ENCODE data around the gene RHCG.
A peak's percentile ranks its signal among the peaks of the same experiment; 100 is the strongest.

RHCG gene

GRCh38 chr15:89450076-89451006, 46.0 kb downstream of the RHCG start:
- no peak for DNase-seq
- H3K27me3 Mint-ChIP-seq: peaks cover 47% of the 10 kb centered on the region
- H3K9me3 Mint-ChIP-seq: no peaks in the 10 kb centered on the region
- no peak overlapping the region for H3K27ac Mint-ChIP-seq
- no peaks in the 10 kb centered on the region for H3K4me1 Mint-ChIP-seq (ENCODE audit: low read depth)
- no peak overlapping the region for H3K4me3 Mint-ChIP-seq
- no peaks in the 10 kb centered on the region for H3K36me3 Mint-ChIP-seq (ENCODE audit: low read depth)

- no peaks in the 10 kb centered on the region for H3K36me3 Mint-ChIP-seq (ENCODE audit: low read depth)
- H3K27ac Mint-ChIP-seq: no peak overlapping the region
- H3K9me3 Mint-ChIP-seq: no peaks in the 10 kb centered on the region
- no peak for DNase-seq
- no peak overlapping the region for H3K4me3 Mint-ChIP-seq
- H3K27me3 Mint-ChIP-seq: peaks cover 53% of the 10 kb centered on the region
- no peaks in the 10 kb centered on the region for H3K4me1 Mint-ChIP-seq (ENCODE audit: low read depth)
Measured at GRCh38 chr15:89448825-89449224, 47.6 kb downstream of the RHCG start.

- no peaks in the 10 kb centered on the region for H3K36me3 Mint-ChIP-seq (ENCODE audit: low read depth)
- no peaks in the 10 kb centered on the region for H3K9me3 Mint-ChIP-seq
- peaks cover 53% of the 10 kb centered on the region for H3K27me3 Mint-ChIP-seq
- no peak overlapping the region for H3K4me3 Mint-ChIP-seq
- H3K4me1 Mint-ChIP-seq (ENCODE audit: low read depth): no peaks in the 10 kb centered on the region
- no peak overlapping the region for H3K27ac Mint-ChIP-seq
- no peak for DNase-seq
Measured at GRCh38 chr15:89447676-89448075, 48.7 kb downstream of the RHCG start.

- Mint-ChIP-seq H3K27ac (no peak overlapping the region), H3K9me3 (no peaks in the 10 kb centered on the region), H3K4me3 (no peak overlapping the region), H3K36me3 (ENCODE audit: low read depth) (no peaks in the 10 kb centered on the region), H3K27me3 (peaks cover 53% of the 10 kb centered on the region), H3K4me1 (ENCODE audit: low read depth) (no peaks in the 10 kb centered on the region)
- no peak for DNase-seq
Measured at GRCh38 chr15:89446255-89446891, 50.0 kb downstream of the RHCG start.

GRCh38 chr15:89445518-89445917, 50.9 kb downstream of the RHCG start:
- DNase-seq: no peak
- no peak overlapping the region for H3K27ac Mint-ChIP-seq
- no peaks in the 10 kb centered on the region for H3K4me1 Mint-ChIP-seq (ENCODE audit: low read depth)
- H3K36me3 Mint-ChIP-seq (ENCODE audit: low read depth): no peaks in the 10 kb centered on the region
- H3K27me3 Mint-ChIP-seq: peaks cover 48% of the 10 kb centered on the region
- H3K4me3 Mint-ChIP-seq: no peak overlapping the region
- no peaks in the 10 kb centered on the region for H3K9me3 Mint-ChIP-seq

GRCh38 chr15:89444241-89445225, 51.9 kb downstream of the RHCG start:
- Mint-ChIP-seq H3K27ac (no peak overlapping the region), H3K27me3 (peaks cover 45% of the 10 kb centered on the region)

GRCh38 chr15:89443581-89443980, 52.8 kb downstream of the RHCG start:
- no peak overlapping the region for H3K4me3 Mint-ChIP-seq
- DNase-seq: no peak
- H3K27ac Mint-ChIP-seq: no peak overlapping the region
- H3K36me3 Mint-ChIP-seq (ENCODE audit: low read depth): no peaks in the 10 kb centered on the region
- no peaks in the 10 kb centered on the region for H3K4me1 Mint-ChIP-seq (ENCODE audit: low read depth)
- H3K9me3 Mint-ChIP-seq: no peaks in the 10 kb centered on the region
- H3K27me3 Mint-ChIP-seq: peaks cover 43% of the 10 kb centered on the region

More at GRCh38 chr15:89444241-89445225, 51.9 kb downstream of the RHCG start:
- no peak overlapping the region for H3K4me3 Mint-ChIP-seq
- no peaks in the 10 kb centered on the region for H3K9me3 Mint-ChIP-seq
- no peak for DNase-seq
- no peaks in the 10 kb centered on the region for H3K36me3 Mint-ChIP-seq (ENCODE audit: low read depth)
- H3K4me1 Mint-ChIP-seq (ENCODE audit: low read depth): no peaks in the 10 kb centered on the region

GRCh38 chr15:89442671-89443307, 53.6 kb downstream of the RHCG start:
- Mint-ChIP-seq H3K36me3 (ENCODE audit: low read depth) (no peaks in the 10 kb centered on the region), H3K4me3 (no peak overlapping the region), H3K4me1 (ENCODE audit: low read depth) (no peaks in the 10 kb centered on the region), H3K27ac (no peak overlapping the region), H3K9me3 (no peaks in the 10 kb centered on the region), H3K27me3 (peaks cover 44% of the 10 kb centered on the region)
- DNase-seq: peak; percentile 59

- Mint-ChIP-seq H3K27ac (no peak overlapping the region), H3K9me3 (no peaks in the 10 kb centered on the region), H3K4me3 (no peak overlapping the region), H3K4me1 (ENCODE audit: low read depth) (no peaks in the 10 kb centered on the region), H3K27me3 (peaks cover 43% of the 10 kb centered on the region), H3K36me3 (ENCODE audit: low read depth) (no peaks in the 10 kb centered on the region)
- DNase-seq: no peak
Measured at GRCh38 chr15:89442155-89442554, 54.2 kb downstream of the RHCG start.

- Mint-ChIP-seq H3K4me1 (ENCODE audit: low read depth) (no peaks in the 10 kb centered on the region), H3K27ac (no peak overlapping the region)
- no peak for DNase-seq
Measured at GRCh38 chr15:89441295-89441812, 55.0 kb downstream of the RHCG start.

GRCh38 chr15:89439764-89440163, 56.6 kb downstream of the RHCG start:
- no peak for DNase-seq
- H3K9me3 Mint-ChIP-seq: no peaks in the 10 kb centered on the region
- no peak overlapping the region for H3K27ac Mint-ChIP-seq
- no peak overlapping the region for H3K4me3 Mint-ChIP-seq
- H3K4me1 Mint-ChIP-seq (ENCODE audit: low read depth): no peaks in the 10 kb centered on the region
- H3K36me3 Mint-ChIP-seq (ENCODE audit: low read depth): no peaks in the 10 kb centered on the region
- peaks cover 33% of the 10 kb centered on the region for H3K27me3 Mint-ChIP-seq

More at GRCh38 chr15:89441295-89441812, 55.0 kb downstream of the RHCG start:
- Mint-ChIP-seq H3K36me3 (ENCODE audit: low read depth) (no peaks in the 10 kb centered on the region), H3K27me3 (peaks cover 40% of the 10 kb centered on the region), H3K9me3 (no peaks in the 10 kb centered on the region), H3K4me3 (no peak overlapping the region)

- Mint-ChIP-seq H3K4me3 (no peak overlapping the region), H3K27ac (no peak overlapping the region), H3K9me3 (no peaks in the 10 kb centered on the region), H3K27me3 (peaks cover 34% of the 10 kb centered on the region), H3K36me3 (ENCODE audit: low read depth) (no peaks in the 10 kb centered on the region), H3K4me1 (ENCODE audit: low read depth) (no peaks in the 10 kb centered on the region)
- DNase-seq: no peak
Measured at GRCh38 chr15:89436560-89437311, 59.6 kb downstream of the RHCG start.

- Mint-ChIP-seq H3K4me1 (ENCODE audit: low read depth) (peaks cover 3% of the 10 kb centered on the region), H3K4me3 (no peak overlapping the region), H3K9me3 (no peaks in the 10 kb centered on the region), H3K27ac (no peak overlapping the region), H3K27me3 (peaks cover 32% of the 10 kb centered on the region), H3K36me3 (ENCODE audit: low read depth) (no peaks in the 10 kb centered on the region)
- no peak for DNase-seq
Measured at GRCh38 chr15:89435362-89435761, 61.0 kb downstream of the RHCG start.

All from activated T-cell treated with anti-CD3 and anti-CD28 coated beads, Interleukin-2, amount 50 U/mL, for 24 hours (primary cell).